Left hindlimb (tissue), 1 donor: ENCODE results near the gene MS4A4A.
"Not testable (repeated sequence)": the region's sequence is repeated elsewhere in the genome, so short reads cannot be mapped to it uniquely, and the experiment has no call there.

Experiments used
- DNase-seq: peaks from one replicate; pipeline ENCODE4 v3.0.0-alpha.2; 2018

MS4A4A gene

DNA sequence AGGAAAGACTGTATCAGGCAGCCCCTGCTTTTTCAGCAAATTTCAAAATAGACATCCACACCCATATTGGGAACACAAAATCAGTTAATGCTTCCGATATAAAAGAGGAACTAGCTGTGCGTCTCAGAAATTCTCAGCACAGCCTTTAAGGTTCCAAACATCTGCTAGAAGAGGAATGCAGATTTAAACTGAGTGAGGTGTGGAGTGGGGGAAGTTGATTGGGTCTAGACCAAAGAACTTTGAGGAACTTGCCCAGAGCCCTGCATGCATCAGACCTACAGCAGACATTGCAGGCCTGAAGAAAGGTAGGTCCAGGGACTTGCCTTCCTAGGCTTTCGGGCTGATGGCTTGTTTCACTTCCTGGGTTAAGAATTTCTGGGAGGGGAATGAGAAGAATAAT lies at the start of gene MS4A4A:
Gene MS4A4A (plus strand): TSS at position 255 of the 400 bp plus-strand sequence. CDS start 10 bp downstream, at position 265.
- DNase-seq, result no peak

DNA sequence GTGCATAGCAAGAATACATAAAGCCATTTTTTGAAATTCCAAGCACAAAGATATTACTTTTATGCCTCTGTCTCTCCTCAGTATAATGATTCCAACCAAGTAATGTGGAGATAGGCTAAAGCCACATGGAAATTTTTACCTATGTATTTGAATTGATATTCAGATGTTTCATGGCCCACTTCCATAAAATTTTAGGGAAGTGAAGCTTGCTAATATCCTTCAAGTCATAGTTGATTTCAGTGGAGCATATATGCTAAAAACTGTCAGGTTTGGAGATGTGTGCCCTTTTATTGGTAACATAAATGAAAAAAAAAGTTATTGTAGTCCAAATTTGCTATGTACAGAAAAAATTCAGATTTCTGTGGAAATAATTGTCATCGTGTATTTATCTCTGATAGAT lies 49.8 kb upstream of the MS4A4A start:
- no peak for DNase-seq

- DNase-seq, result no peak
Measured at GRCh38 chr11:60235321-60235720, 45.1 kb upstream of the MS4A4A start.

- no peak for DNase-seq
Measured at GRCh38 chr11:60240662-60241061, 39.8 kb upstream of the MS4A4A start.

GRCh38 chr11:60241786-60242185 lies 38.7 kb upstream of the MS4A4A start:
- no peak for DNase-seq

GRCh38 chr11:60242740-60243239 lies 37.7 kb upstream of the MS4A4A start, which contains the start of gene MS4A4E:
Gene MS4A4E, minus strand, starts transcription at chr11:60243137. Its CDS starts 13,082 bp downstream, at chr11:60230055.
- DNase-seq, result no peak

DNA sequence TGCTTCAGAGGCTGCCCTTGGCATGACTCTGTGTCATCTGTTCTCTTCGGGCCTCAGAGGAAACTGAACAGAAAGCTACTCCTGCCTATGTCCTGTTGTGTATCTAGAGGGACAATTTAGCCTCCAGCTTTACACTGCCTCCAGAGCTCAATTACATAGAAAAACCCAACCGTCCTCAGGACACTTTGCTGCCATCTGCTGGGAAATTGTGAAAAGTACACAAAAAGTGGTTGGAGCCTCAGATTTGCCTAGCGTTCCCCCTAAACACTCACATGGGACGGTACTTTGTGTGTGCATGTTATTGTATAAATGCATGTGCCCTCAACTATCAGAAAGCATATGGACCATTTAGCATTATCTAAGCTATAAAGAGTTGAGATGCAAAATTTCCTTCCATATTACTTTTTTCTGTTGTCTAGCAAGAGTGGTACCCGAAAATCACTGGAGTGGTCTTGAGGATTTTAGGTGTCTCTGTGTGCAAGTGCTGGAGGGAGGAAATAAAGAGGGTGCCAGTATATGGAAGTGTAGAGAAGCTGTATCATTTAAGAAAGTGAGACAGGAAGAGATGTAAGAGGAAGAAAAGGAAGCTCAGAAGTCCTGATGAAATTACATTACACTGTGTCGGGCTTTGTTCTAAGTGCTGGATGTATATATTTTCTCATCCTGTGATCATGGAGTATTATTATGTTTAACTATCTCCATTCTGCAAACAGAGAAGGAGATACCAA lies 28.8 kb upstream of the MS4A4A start:
- no peak for DNase-seq

DNA sequence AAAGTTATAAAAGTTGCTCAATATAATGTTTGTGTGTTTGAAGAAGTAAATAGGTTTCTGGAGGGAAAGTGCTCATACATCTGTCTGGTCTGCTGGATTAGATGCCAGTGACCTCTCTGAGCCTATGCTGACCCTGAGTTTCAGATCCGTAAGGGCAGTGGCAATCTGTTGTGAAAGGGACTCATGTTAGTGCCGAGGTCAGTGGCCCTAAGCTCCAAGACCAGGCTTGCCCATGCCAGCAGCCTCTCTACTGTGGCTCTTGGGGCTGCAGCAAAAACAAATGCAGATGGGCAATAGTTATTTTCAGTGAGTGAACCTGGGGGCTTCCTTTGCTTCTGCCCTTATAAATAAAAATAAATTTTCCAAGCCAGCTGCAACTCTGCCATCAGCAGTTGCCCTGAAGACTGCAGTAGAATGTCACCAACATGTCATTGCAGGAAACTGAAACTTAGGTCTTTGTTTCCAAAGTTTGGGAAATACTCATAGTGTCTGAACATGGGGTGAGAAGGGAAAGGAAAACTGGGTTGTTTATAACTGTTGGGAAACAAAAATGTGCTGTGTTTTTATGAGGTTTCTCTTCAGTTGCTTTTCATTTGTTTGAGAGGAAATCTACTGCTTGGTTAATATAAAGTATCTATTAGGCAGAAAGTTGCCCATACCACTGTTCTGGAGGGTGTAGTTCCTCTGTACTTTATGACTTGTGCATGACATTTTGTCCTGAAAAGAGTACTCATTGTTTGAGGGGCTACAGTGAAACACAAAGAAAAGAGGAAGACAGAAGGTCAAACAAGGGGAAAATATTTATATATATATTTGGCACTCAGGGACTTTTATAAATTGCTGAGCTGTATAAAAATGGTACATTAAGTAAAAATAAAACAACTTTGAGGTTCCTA lies 28.0 kb upstream of the MS4A4A start:
- DNase-seq, result no peak

DNA sequence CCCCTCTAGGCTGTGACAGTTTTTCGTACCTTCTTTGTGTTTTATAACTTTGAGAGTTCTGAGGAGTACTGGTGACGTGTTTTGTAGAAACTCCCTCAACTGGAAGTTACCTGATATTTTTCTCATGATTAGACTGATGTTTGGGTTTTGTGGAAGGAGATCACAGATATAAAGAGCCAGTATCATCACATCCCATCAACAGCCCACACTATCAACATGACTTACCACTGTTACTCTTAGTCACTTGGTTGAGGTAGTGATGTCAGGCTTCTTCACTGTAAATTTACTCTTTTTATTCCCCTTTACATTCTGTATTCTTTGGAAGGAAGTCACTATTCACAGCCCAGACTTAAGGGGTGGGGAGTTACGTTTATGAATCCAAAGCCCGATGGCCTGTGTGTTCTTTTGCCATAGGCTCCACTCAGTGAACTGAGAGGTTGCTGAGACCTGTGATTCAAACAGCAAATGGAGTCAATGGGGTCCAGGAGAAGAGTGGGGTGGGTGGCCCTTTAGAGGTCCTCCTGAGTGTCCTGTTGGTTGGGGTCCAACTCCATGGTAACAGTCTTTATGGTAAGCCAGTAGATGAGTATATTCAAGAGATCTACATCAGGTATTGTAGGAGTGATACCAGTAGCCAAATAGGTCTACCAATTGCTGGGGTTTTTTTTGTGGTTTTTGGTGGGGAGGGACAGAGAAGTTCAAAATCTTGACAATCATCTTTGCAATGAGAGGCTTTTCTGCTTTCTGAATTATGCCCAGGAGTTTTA lies 22.3 kb upstream of the MS4A4A start:
- no peak for DNase-seq

DNA sequence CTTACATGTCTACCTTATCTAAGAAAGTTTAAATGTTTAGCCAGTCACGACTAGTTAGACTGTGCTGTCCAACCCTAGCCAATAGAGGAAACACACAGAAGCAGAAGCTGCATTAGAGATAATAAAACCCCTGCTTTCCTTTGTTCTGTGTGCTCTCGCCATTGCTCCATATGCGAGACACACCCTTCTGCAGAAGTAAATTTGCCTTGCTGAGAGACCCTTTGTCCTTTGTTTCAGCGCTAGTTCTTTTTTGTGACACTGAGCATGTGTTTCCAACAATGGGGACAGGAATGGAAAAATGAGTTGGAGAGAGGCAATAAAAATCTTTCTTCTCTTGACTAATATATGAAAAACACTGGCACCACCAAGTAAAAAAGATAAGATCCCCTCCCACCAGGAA lies 19.5 kb upstream of the MS4A4A start:
- DNase-seq, result no peak

GRCh38 chr11:60263402-60263801 lies 17.1 kb upstream of the MS4A4A start:
- DNase-seq, result no peak

DNA sequence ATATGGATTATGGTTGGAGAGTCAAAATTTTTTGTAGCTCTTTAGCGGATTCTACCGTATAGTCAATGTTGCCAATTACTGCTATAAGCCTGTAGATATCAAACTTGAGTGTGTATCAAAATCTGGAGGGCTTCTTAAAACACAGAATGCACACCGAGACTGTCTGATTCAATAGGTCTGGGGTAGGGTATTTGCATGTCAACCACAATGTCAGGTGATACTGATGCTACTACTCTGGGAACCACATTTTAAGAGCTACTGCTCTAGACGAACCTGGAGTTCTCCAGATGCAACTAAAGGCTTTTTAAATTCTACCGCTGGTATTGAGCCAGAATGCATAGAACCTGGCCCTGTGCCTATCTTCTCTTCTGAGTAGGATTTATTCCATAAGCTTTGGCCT lies 15.8 kb upstream of the MS4A4A start:
- no peak for DNase-seq

DNA sequence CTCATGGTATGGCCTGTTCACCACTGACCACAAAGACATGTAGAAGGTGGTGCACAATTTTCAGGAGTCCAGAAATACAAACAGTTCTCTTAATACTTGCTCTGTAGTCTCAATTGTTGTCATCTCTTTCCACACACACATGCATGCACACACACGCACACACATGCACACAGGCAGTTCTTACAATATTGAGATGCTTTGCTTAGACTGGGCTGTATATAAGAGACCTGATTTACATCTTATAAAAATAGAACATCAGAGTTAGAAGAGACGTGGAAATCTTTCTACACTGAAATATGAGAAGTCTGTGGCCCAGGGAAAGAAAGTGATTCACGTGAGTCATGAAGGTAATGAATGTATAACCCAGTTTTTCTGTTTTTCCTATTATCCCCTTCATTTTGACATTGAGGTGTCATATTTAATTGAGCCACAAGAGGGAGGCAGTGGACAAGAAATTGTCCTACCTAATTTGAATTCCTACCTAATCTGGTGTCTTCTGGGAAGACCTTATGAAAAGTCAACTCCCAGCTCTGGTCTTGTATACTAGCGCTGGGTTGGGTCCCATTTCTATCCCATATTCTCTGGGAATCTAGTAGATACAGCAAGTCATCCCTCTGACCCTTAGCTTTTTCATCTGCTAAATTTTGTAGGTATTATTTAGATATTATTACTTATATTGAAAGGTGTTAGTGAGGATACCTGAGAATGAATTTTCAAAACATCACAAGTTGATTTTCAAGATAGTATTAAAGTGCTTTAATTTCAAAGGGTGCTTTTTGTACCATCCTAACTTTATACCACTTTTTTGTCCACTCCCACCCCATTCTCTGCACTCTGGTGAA lies 14.9 kb upstream of the MS4A4A start:
- no peak for DNase-seq

DNA sequence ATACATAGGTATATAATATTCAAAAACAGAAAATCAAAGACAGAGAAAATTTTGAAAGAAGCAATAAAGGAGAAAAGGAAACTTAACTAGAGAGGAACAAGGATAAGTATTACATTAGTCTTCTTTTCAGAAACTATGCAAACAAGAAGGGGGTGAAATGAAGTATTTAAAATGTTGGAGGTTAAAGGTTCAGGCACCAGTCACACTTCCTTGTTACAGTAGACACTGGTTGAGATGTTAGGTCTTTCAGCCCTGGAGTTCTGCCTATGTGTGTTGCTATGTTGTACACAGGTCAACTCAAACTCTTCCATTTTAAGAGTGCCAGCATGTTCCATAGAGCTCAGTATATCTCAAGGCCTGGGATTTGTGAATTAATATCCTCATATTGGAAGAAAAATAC lies 6.0 kb upstream of the MS4A4A start:
- no peak for DNase-seq

DNA sequence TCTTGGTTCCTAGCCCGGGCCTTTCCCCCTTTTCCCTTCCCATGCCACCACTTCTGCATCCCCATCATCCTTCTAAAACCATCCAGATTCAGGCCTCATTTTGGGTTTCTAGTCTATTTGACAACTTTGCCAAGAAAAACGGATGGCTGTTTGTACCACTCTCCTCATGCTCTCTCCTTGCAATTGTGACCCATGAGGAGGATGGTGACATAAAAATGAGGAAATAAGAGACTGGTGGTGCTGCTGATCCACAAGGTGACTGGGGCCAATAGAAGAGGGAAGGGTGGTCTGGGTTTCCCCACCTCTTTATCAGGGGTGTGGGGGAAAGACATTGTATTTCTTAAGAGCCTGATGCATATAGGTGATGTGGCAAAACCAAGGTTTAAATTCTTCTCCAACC lies 1.0 kb downstream of the MS4A4A start:
- no peak for DNase-seq

- no peak for DNase-seq
Measured at GRCh38 chr11:60282286-60282685, 1.8 kb downstream of the MS4A4A start.

DNA sequence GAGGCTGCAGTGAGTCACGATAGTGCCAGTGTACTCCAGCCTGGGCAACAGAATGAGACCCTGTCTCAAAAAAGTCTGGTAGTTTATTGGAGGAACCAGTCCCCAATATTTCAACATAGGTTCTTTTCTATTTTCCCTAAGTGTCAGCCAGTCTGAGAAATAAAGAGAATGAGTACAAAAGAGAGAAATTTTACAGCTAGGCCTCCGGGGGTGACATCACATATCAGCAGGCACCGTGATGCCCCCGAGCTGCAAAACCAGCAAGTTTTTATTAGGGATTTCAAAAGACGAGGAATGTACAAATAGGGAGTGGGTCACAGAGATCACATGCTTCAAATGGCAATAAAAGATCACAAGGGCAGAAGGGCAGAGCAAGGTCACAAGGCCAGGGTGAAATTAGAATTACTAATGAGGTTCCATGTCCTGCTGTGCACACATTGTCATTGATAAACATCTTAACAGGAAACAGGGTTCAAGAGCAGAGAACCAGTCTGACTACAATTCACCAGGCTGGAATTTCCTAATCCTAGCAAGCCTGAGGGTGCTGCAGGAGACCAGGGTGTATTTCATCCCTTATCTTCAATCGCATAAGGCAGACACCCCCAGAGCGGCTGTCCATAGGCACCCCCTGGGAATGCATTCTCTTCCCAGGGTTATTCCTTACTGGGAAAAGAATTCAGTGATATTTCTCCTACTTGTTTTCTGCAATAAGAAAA lies 5.1 kb downstream of the MS4A4A start:
- not testable (repeated sequence) for DNase-seq

- no peak for DNase-seq
Measured at GRCh38 chr11:60288531-60288930, 8.1 kb downstream of the MS4A4A start.

DNA sequence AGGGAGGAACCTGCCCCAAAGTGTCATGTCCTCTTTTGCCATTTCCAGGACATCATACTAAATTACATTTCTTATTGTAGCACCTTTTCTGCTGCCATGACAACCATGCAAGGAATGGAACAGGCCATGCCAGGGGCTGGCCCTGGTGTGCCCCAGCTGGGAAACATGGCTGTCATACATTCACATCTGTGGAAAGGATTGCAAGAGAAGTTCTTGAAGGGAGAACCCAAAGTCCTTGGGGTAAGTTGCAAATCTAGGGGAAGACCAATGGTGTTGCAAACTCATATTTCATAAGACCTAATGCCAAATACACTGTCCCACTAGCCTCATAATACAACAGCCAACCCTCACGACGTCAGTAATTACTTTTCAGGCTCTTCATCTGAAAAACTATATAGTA lies 11.7 kb downstream of the MS4A4A start:
- DNase-seq, result no peak

GRCh38 chr11:60301178-60301577 lies 20.7 kb downstream of the MS4A4A start:
- no peak for DNase-seq

- DNase-seq, result not testable (repeated sequence)
Measured at GRCh38 chr11:60301884-60302283, 21.4 kb downstream of the MS4A4A start.
